Measurements from ENCODE around the gene CTIF.

DNA sequence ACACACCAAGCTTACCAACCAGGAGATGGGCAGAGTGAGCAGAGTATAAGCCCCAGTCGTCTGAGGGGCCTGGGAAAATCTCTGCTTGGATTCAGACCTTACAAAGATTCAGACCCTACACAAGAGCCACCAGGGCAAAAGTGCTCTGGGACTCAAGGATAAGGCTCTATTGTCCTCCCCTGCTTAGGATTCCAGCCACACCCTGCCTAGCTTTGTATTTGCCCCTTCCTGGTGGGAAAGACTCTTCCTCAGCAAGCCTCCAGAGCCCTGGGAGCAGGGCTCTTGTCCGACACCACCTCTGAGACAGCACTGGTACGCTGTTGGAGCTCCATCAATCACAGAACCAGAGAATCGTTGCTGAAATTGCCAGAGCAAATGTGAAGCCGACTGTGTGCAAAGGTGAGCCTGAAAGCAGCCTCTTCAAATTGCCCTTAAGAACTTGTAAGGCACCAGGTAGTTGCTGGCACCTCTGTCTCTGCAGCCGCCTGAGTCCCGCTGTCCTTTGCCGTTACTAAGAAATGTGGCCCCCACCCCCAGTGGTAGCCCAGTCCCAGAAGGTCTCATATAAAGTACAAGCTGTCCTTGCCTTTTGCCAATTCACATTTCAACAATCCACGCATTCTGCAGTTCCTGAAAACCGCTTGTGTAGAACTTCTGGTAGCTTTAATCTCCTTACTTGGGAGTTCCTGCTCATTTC lies 148.7 kb downstream of the CTIF start:
- TF ChIP-seq CTCF (conservative IDR thresholded peaks at IDR 0.05; ENCODE audit: low read length), result no peak
- TF ChIP-seq EZH2phosphoT487 (IDR thresholded peaks at IDR 0.05; ENCODE audit: borderline replicate concordance, low read depth, low read length), result no peak

All from OCI-LY7 (cell line).